ENCODE measurements around the gene SPO11. TPM values are rescaled to one million over a fixed set of nuclear protein-coding genes. Genes with fewer than 3 reads are reported as not detected.
A peak's percentile ranks its signal among the peaks of the same experiment; 100 is the strongest.

The SPO11 gene
- total and polyA plus RNA-seq, 9 of the 15 experiments (the other 6 are each of a cell fraction or from before 2014, with no cell fraction given), result not detected

- TF ChIP-seq PTTG1 (tag; IDR thresholded peaks at IDR 0.05; ENCODE audit: low read depth) (no peak), ZNF347 (CRISPR knock-in tag; IDR thresholded peaks at IDR 0.05; ENCODE audit: low read depth) (no peak), NFE2 (IDR thresholded peaks at IDR 0.05; ENCODE audit: low read depth) (no peak), FOXK2 (conservative IDR thresholded peaks at IDR 0.05 in 1 of 2, IDR thresholded peaks at IDR 0.05 in 1 of 2; ENCODE audit: low read depth in 2 of 2) (peak; percentile 40 to 71; a peak in 3 of 4 replicates), ATF1 (CRISPR knock-in tag; IDR thresholded peaks at IDR 0.05) (no peak), ATF1 (tag; IDR thresholded peaks at IDR 0.05) (no peak), OTX1 (CRISPR knock-in tag; IDR thresholded peaks at IDR 0.05) (no peak), TFAP4 (CRISPR knock-in tag; IDR thresholded peaks at IDR 0.05; ENCODE audit: borderline replicate concordance) (0 out of 2 replicates have a peak, but pooled peaks have one; percentile 28), MAX (CRISPR knock-in tag; IDR thresholded peaks at IDR 0.05) (peak; percentile 75), NR3C1 (CRISPR knock-in tag; IDR thresholded peaks at IDR 0.05) (no peak), ZNF212 (CRISPR knock-in tag; IDR thresholded peaks at IDR 0.05) (no peak), SMARCA5 (IDR thresholded peaks at IDR 0.05) (peak; percentile 75; the same call in 1 of the 2 replicates), ARID2 (IDR thresholded peaks at IDR 0.05) (0 out of 2 replicates have a peak, but pooled peaks have one; percentile 65), XRCC5 (IDR thresholded peaks at IDR 0.05; ENCODE audit: low read depth, low read length) (peak; percentile 63; the same call in 1 of the 2 replicates)
- TF ChIP-seq, protein P1, sequence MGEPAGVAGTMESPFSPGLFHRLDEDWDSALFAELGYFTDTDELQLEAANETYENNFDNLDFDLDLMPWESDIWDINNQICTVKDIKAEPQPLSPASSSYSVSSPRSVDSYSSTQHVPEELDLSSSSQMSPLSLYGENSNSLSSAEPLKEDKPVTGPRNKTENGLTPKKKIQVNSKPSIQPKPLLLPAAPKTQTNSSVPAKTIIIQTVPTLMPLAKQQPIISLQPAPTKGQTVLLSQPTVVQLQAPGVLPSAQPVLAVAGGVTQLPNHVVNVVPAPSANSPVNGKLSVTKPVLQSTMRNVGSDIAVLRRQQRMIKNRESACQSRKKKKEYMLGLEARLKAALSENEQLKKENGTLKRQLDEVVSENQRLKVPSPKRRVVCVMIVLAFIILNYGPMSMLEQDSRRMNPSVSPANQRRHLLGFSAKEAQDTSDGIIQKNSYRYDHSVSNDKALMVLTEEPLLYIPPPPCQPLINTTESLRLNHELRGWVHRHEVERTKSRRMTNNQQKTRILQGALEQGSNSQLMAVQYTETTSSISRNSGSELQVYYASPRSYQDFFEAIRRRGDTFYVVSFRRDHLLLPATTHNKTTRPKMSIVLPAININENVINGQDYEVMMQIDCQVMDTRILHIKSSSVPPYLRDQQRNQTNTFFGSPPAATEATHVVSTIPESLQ (CRISPR knock-in tag; IDR thresholded peaks at IDR 0.05), result no peak
- TF ChIP-seq, protein P2, sequence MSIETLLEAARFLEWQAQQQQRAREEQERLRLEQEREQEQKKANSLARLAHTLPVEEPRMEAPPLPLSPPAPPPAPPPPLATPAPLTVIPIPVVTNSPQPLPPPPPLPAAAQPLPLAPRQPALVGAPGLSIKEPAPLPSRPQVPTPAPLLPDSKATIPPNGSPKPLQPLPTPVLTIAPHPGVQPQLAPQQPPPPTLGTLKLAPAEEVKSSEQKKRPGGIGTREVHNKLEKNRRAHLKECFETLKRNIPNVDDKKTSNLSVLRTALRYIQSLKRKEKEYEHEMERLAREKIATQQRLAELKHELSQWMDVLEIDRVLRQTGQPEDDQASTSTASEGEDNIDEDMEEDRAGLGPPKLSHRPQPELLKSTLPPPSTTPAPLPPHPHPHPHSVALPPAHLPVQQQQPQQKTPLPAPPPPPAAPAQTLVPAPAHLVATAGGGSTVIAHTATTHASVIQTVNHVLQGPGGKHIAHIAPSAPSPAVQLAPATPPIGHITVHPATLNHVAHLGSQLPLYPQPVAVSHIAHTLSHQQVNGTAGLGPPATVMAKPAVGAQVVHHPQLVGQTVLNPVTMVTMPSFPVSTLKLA (conservative IDR thresholded peaks at IDR 0.05), result peak; percentile 73 to 81
Measured at GRCh38 chr20:57381596-57382503, 52.2 kb downstream of the SPO11 start (continued).
